T-helper 2 cell treated with Interferon-gamma antibody and Interleukin-4, amounts not matched to agents 5 μg/mL and 100 μg/mL, for 36 hours (primary cell): ENCODE measurements around the gene TNFAIP8L3.

ENCODE experiments used
- DNase-seq: peaks from one replicate; pipeline ENCODE4 v3.0.0; 2021; ENCODE audit warnings: low spot score
- H3K27ac Mint-ChIP-seq: one replicate; pipeline ENCODE4 v1.8.0; 2021; ENCODE audit warnings: mild to moderate bottlenecking, mixed read lengths
- H3K27me3 Mint-ChIP-seq: one replicate; pipeline ENCODE4 v1.8.0; 2021; ENCODE audit warnings: low read depth, mixed read lengths
- H3K36me3 Mint-ChIP-seq: one replicate; pipeline ENCODE4 v1.8.0; 2021; ENCODE audit warnings: low read depth, mixed read lengths
- H3K4me1 Mint-ChIP-seq: one replicate; pipeline ENCODE4 v1.8.0; 2021; ENCODE audit warnings: low read depth, mixed read lengths
- H3K4me3 Mint-ChIP-seq: one replicate; pipeline ENCODE4 v1.8.0; 2022; ENCODE audit warnings: mild to moderate bottlenecking, moderate library complexity, mixed read lengths
- H3K9me3 Mint-ChIP-seq: one replicate; pipeline ENCODE4 v1.8.0; 2021; ENCODE audit warnings: mixed read lengths

Gene TNFAIP8L3

GRCh38 chr15:51011212-51011611, 83.5 kb downstream of the TNFAIP8L3 start:
- H3K27ac Mint-ChIP-seq = no peak overlapping the region
- H3K27me3 Mint-ChIP-seq = no peaks in the 10 kb centered on the region
- H3K36me3 Mint-ChIP-seq = peaks cover 16% of the 10 kb centered on the region
- no peak overlapping the region for H3K4me3 Mint-ChIP-seq
- DNase-seq = no peak
- H3K4me1 Mint-ChIP-seq = no peaks in the 10 kb centered on the region
- peaks cover 18% of the 10 kb centered on the region for H3K9me3 Mint-ChIP-seq

GRCh38 chr15:51007131-51007666, 87.5 kb downstream of the TNFAIP8L3 start:
- no peaks in the 10 kb centered on the region for H3K27me3 Mint-ChIP-seq
- H3K27ac Mint-ChIP-seq = no peak overlapping the region
- H3K4me3 Mint-ChIP-seq = no peak overlapping the region

More at GRCh38 chr15:51007131-51007666, 87.5 kb downstream of the TNFAIP8L3 start:
- H3K36me3 Mint-ChIP-seq = peaks cover 22% of the 10 kb centered on the region
- peaks cover 18% of the 10 kb centered on the region for H3K9me3 Mint-ChIP-seq
- H3K4me1 Mint-ChIP-seq = no peaks in the 10 kb centered on the region
- no peak for DNase-seq
